H1 (cell line): ENCODE results near the gene RASGEF1B. TPM values are rescaled to one million over a fixed set of nuclear protein-coding genes. Genes with fewer than 3 reads are reported as not detected.

Experiments
- CTCF ChIA-PET: fragments of 300-600 bp; sonication (Branson Sonifier 250); formaldehyde crosslinking; loops from one replicate; lab custom pipeline; 2021; ENCODE audit not compliant: partially characterized antibody; lab: Charles Lee
- POLR2A ChIA-PET: fragments of 300-600 bp; sonication (Branson Sonifier 250); formaldehyde crosslinking; loops from one replicate; lab custom pipeline; 2021; ENCODE audit warnings: inconsistent platforms; ENCODE audit not compliant: partially characterized antibody; lab: Charles Lee
- DNase-seq, 2 experiments: peaks; one replicate each; pipeline versions ENCODE4 v3.0.0 to v3.0.0-alpha.2; 2010 to 2022; ENCODE audit warnings: low spot score in 2 of 2, low read depth in 1 of 2, mixed read lengths in 1 of 2
- FAIRE-seq: peaks from 2 replicates; lab custom pipeline; 2011; peaks lifted over from hg19 to GRCh38; lab: Jason Lieb, UNC
- H2AFZ ChIP-seq: 2 replicates; pipeline ENCODE4 v1.8.1; 2012; ENCODE audit warnings: low read length, inconsistent platforms
- H2AK5ac ChIP-seq: 2 replicates; pipeline ENCODE4 v1.6.1; 2013; ENCODE audit warnings: low read depth, low read length
- H2BK120ac ChIP-seq: replicated peaks from 2 replicates; pipeline ENCODE3; 2013; ENCODE audit warnings: low read depth, low read length, inconsistent platforms
- H2BK12ac ChIP-seq: 2 replicates; pipeline ENCODE4 v1.6.1; 2013; ENCODE audit warnings: low read depth, low read length
- H2BK15ac ChIP-seq: 2 replicates; pipeline ENCODE4 v1.6.1; 2013; ENCODE audit warnings: low read length
- H2BK20ac ChIP-seq: 2 replicates; pipeline ENCODE4 v1.6.1; 2013; ENCODE audit warnings: low read length
- H2BK5ac ChIP-seq: 2 replicates; pipeline ENCODE4 v1.6.1; 2013; ENCODE audit warnings: low read depth, low read length
- H3K14ac ChIP-seq: 2 replicates; pipeline ENCODE4 v1.6.1; 2013; ENCODE audit warnings: inconsistent platforms; ENCODE audit not compliant: insufficient read length
- H3K18ac ChIP-seq: 2 replicates; pipeline ENCODE4 v1.6.1; 2013; ENCODE audit warnings: low read length; ENCODE audit errors: extremely low read depth
- H3K23ac ChIP-seq: 2 replicates; pipeline ENCODE4 v1.6.1; 2013; ENCODE audit warnings: inconsistent platforms; ENCODE audit not compliant: insufficient read length
- H3K23me2 ChIP-seq: 2 replicates; pipeline ENCODE4 v1.6.1; 2013; ENCODE audit warnings: low read depth, low read length
- H3K27ac ChIP-seq: 2 replicates; pipeline ENCODE4 v1.6.1; 2011; ENCODE audit warnings: low read depth, low read length, inconsistent platforms
- H3K27me3 ChIP-seq, 4 experiments: replicated peaks in 1 of 4; 1 replicate in 1 of 4; 2 replicates in 3 of 4; pipeline versions ENCODE4 v1.6.1 to v1.8.1; 2011 to 2013; ENCODE audit warnings: low read length in 3 of 4, mild to moderate bottlenecking in 3 of 4, inconsistent platforms in 2 of 4, mixed read lengths in 2 of 4, moderate library complexity in 1 of 4; ENCODE audit not compliant: control insufficient read depth in 3 of 4, insufficient read depth in 3 of 4; ENCODE audit errors: extremely low read depth in 1 of 4
- H3K36me3 ChIP-seq, 4 experiments: 2 replicates each; pipeline versions ENCODE4 v1.6.1 to v1.8.1; 2011 to 2013; ENCODE audit warnings: mild to moderate bottlenecking in 4 of 4, low read length in 3 of 4, moderate library complexity in 2 of 4, control low read depth in 1 of 4, inconsistent platforms in 1 of 4; ENCODE audit not compliant: insufficient read depth in 4 of 4, control insufficient read depth in 2 of 4
- H3K4ac ChIP-seq: replicated peaks from 2 replicates; pipeline ENCODE3; 2013; ENCODE audit warnings: low read length, low read depth, mixed read lengths, inconsistent platforms; ENCODE audit not compliant: insufficient read length
- H3K4me1 ChIP-seq, 4 experiments: replicated peaks in 1 of 4; 1 replicate in 1 of 4; 2 replicates in 3 of 4; pipeline versions ENCODE4 v1.6.1 to v1.8.1; 2011 to 2013; ENCODE audit warnings: low read length in 3 of 4, inconsistent platforms in 2 of 4, mixed read lengths in 1 of 4; ENCODE audit not compliant: insufficient read depth in 4 of 4, control insufficient read depth in 3 of 4
- H3K4me2 ChIP-seq, 2 experiments: 2 replicates each; pipeline versions ENCODE4 v1.6.1 to v1.8.1; 2011 to 2013; ENCODE audit warnings: low read depth in 2 of 2, low read length in 2 of 2, control low read depth in 1 of 2, inconsistent platforms in 1 of 2, mild to moderate bottlenecking in 1 of 2; ENCODE audit not compliant: insufficient read depth in 1 of 2
- H3K4me3 ChIP-seq, 4 experiments: fragments of 200-600, 300-600 bp in 1 of 4; sonication (generic), shearing (Covaris generic), sonication (Bioruptor Twin) in 1 of 4; 2 replicates each; pipeline versions ENCODE4 v1.5.1 to v1.8.1; 2011 to 2016; ENCODE audit warnings: low read length in 4 of 4, low read depth in 3 of 4, control low read depth in 2 of 4, inconsistent platforms in 2 of 4, mild to moderate bottlenecking in 2 of 4, mixed read lengths in 1 of 4, moderate library complexity in 1 of 4; ENCODE audit not compliant: insufficient read depth in 2 of 4; ENCODE audit errors: extremely low read depth in 1 of 4
- H3K56ac ChIP-seq: replicated peaks from 2 replicates; pipeline ENCODE3; 2013; ENCODE audit warnings: low read depth, mild to moderate bottlenecking, mixed read lengths, low read length, inconsistent platforms; ENCODE audit not compliant: insufficient read length
- H3K79me1 ChIP-seq: 2 replicates; pipeline ENCODE4 v1.6.1; 2013; ENCODE audit warnings: low read depth, low read length, control low read depth
- H3K79me2 ChIP-seq, 2 experiments: 2 replicates each; pipeline versions ENCODE4 v1.6.1 to v1.8.1; 2012 to 2013; ENCODE audit warnings: low read length in 2 of 2, mild to moderate bottlenecking in 2 of 2, inconsistent platforms in 1 of 2; ENCODE audit not compliant: insufficient read depth in 2 of 2, control insufficient read depth in 1 of 2
- H3K9ac ChIP-seq, 4 experiments: replicated peaks in 1 of 4; 1 replicate in 1 of 4; 2 replicates in 3 of 4; pipeline versions ENCODE4 v1.6.1 to v1.8.1; 2011 to 2013; ENCODE audit warnings: low read depth in 3 of 4, low read length in 3 of 4, control low read depth in 2 of 4, mild to moderate bottlenecking in 2 of 4, moderate library complexity in 2 of 4, inconsistent platforms in 1 of 4; ENCODE audit errors: extremely low read depth in 1 of 4
- H3K9me3 ChIP-seq, 2 experiments: 2 replicates each; pipeline versions ENCODE4 v1.6.1 to v1.8.1; 2012 to 2013; ENCODE audit warnings: mild to moderate bottlenecking in 2 of 2, moderate library complexity in 2 of 2, control low read depth in 1 of 2, inconsistent platforms in 1 of 2, low read depth in 1 of 2, low read length in 1 of 2, mixed read lengths in 1 of 2; ENCODE audit not compliant: insufficient read depth in 2 of 2
- H4K20me1 ChIP-seq, 2 experiments: replicated peaks in 1 of 2; 2 replicates each; pipeline versions ENCODE3 to v1.8.1; 2011 to 2013; ENCODE audit warnings: inconsistent platforms in 2 of 2, low read length in 2 of 2, mild to moderate bottlenecking in 1 of 2; ENCODE audit not compliant: insufficient read depth in 2 of 2, control insufficient read depth in 1 of 2
- H4K5ac ChIP-seq: 2 replicates; pipeline ENCODE4 v1.6.1; 2013; ENCODE audit warnings: low read length, low read depth, mixed read lengths, inconsistent platforms; ENCODE audit not compliant: insufficient read length
- H4K8ac ChIP-seq: 2 replicates; pipeline ENCODE4 v1.8.0; 2013; ENCODE audit warnings: mild to moderate bottlenecking, moderate library complexity, low read length, inconsistent platforms; ENCODE audit not compliant: insufficient read depth; ENCODE audit errors: extremely low read depth
- H4K91ac ChIP-seq: replicated peaks from 2 replicates; pipeline ENCODE3; 2013; ENCODE audit warnings: low read length, mixed read lengths, inconsistent platforms; ENCODE audit not compliant: insufficient read length
- ATF3 ChIP-seq: IDR thresholded peaks from 2 replicates; pipeline ENCODE4 v1.6.1; 2011; ENCODE audit warnings: low read depth, mild to moderate bottlenecking, low read length; ENCODE audit not compliant: insufficient read depth
- E2F6 ChIP-seq: IDR thresholded peaks from 2 replicates; pipeline ENCODE4 v1.6.1; 2012; ENCODE audit warnings: inconsistent platforms
- GTF2F1 ChIP-seq: IDR thresholded peaks from 2 replicates; pipeline ENCODE4 v1.6.1; 2012; ENCODE audit warnings: low read depth, low read length, improper control_type of control experiment, borderline replicate concordance
- MAX ChIP-seq: IDR thresholded peaks from 2 replicates; pipeline ENCODE4 v1.6.1; 2012; ENCODE audit warnings: inconsistent platforms
- NANOG ChIP-seq: IDR thresholded peaks from 2 replicates; pipeline ENCODE4 v1.6.1; 2011; ENCODE audit warnings: low read length, low read depth, mild to moderate bottlenecking, inconsistent platforms; ENCODE audit not compliant: insufficient read depth, poor library complexity, severe bottlenecking
- RBBP5 ChIP-seq: IDR thresholded peaks from 2 replicates; pipeline ENCODE4 v1.7.1; 2012; ENCODE audit warnings: low read depth, mild to moderate bottlenecking, inconsistent platforms, low read length, moderate library complexity, borderline replicate concordance
- RNF2 ChIP-seq: fragments of 200-900, 300-1000 bp; sonication (generic); IDR thresholded peaks from 2 replicates; pipeline ENCODE4 v1.7.1; 2016; ENCODE audit warnings: borderline replicate concordance, low read depth, mild to moderate bottlenecking, antibody characterized with exemption, low read length; ENCODE audit not compliant: poor library complexity, severe bottlenecking; ENCODE audit errors: missing control alignments
- SP2 ChIP-seq: IDR thresholded peaks from 2 replicates; pipeline ENCODE4 v1.6.1; 2012; ENCODE audit warnings: mild to moderate bottlenecking, low read length, inconsistent platforms
- TEAD4 ChIP-seq: IDR thresholded peaks from 2 replicates; pipeline ENCODE4 v1.6.1; 2012; ENCODE audit warnings: low read depth, low read length, inconsistent platforms, mixed read lengths
- WGBS, 2 experiments: shearing (Covaris generic) in 1 of 2; methylation state at CpG; one replicate each; pipeline versions ENCODE4 v1.1.6 to v1.1.7; 2013 to 2015; ENCODE audit warnings: low lambda C conversion rate in 2 of 2, mixed read lengths in 2 of 2, inconsistent platforms in 1 of 2, low coverage in 1 of 2, missing lambda C conversion rate in 1 of 2; ENCODE audit not compliant: insufficient replicate concordance in 2 of 2, insufficient coverage in 1 of 2, insufficient read length in 1 of 2; ENCODE audit errors: extremely low coverage in 1 of 2, missing lambda C conversion rate in 1 of 2; 5-methylcytosine and 5-hydroxymethylcytosine counted together
- polyA plus RNA-seq, 7 experiments: library from polyadenylated mRNA; depleted of rRNA in 3 of 7; stranded (reverse) in 5 of 7; unstranded in 2 of 7; fragments of >200 nt in 5 of 7; fragments of 200-250 nt in 2 of 7; gene quantifications; 1 replicate in 5 of 7; 2 replicates in 1 of 7; 4 replicates in 1 of 7; pipeline versions ENCODE4 v1.2.1 to v1.2.3, GENCODE V29; 2011 to 2013; ENCODE audit warnings: missing spikeins in 2 of 7, mixed read lengths in 2 of 7
- total RNA-seq: library from RNA; stranded (reverse); fragmentation: NEBNext Ultra II Directional; extraction: Animal tissue kit (Norgen Biotek cat#: 25700); gene quantifications from 2 replicates; pipeline ENCODE4 v1.2.1, GENCODE V29; 2021

The RASGEF1B gene
- total and polyA plus RNA-seq, 2 of the 8 experiments (the other 6 are each of a cell fraction or from before 2014, with no cell fraction given) = 1.6 to 4.7 TPM

GRCh38 chr4:81424816-81425755 lies 46.6 kb downstream of the RASGEF1B start:
- no peak overlapping the region for H4K5ac ChIP-seq
- H3K14ac ChIP-seq = no peak overlapping the region
- no peak for FAIRE-seq
- no peak overlapping the region for H2BK20ac ChIP-seq
- H3K56ac ChIP-seq = no peak overlapping the region
- no peak overlapping the region for H4K8ac ChIP-seq
- H3K4me3 ChIP-seq = no peak overlapping the region
- H3K9ac ChIP-seq = no peak overlapping the region
- H3K18ac ChIP-seq = no peak overlapping the region
- no peak overlapping the region for H2BK5ac ChIP-seq
- no peak overlapping the region for H4K91ac ChIP-seq
- H3K79me1 ChIP-seq = no peaks in the 10 kb centered on the region
- H3K4ac ChIP-seq = no peak overlapping the region
- H3K23ac ChIP-seq = no peak overlapping the region
- no peaks in the 10 kb centered on the region for H4K20me1 ChIP-seq
- 78% methylated on average over 5 of the region's 5 CpGs; no CpG with 5 or more reads in 1 of the 2 experiments for WGBS, 2 experiments
- no peaks in the 10 kb centered on the region for H3K23me2 ChIP-seq
- no peaks in the 10 kb centered on the region for H3K27me3 ChIP-seq
- no peak for DNase-seq
- CTCF ChIA-PET = interaction anchor here (1.1 to 2.9 kb wide), 3 partner anchors 13 to 494 kb away, joined by 4 to 16 read pairs (median 5); no protein-coding TSS in a partner anchor
- POLR2A ChIA-PET = no interaction called here
- no peak overlapping the region for H2BK12ac ChIP-seq
- no peaks in the 10 kb centered on the region for H3K36me3 ChIP-seq
- H2BK15ac ChIP-seq = no peak overlapping the region
- H3K4me2 ChIP-seq = no peak overlapping the region
- H2AFZ ChIP-seq = no peak overlapping the region
- no peaks in the 10 kb centered on the region for H3K79me2 ChIP-seq
- H2AK5ac ChIP-seq = no peak overlapping the region
- no peak overlapping the region for H3K27ac ChIP-seq
- no peak overlapping the region for H2BK120ac ChIP-seq
- peaks cover 4 to 14% (median 11%) of the 10 kb centered on the region in 4 experiments for H3K4me1 ChIP-seq
- peaks cover 0 to 3% of the 10 kb centered on the region in 2 experiments; a peak in 1 of 4 replicates for H3K9me3 ChIP-seq
- TF ChIP-seq SP2 (no peak), MAX (no peak), RBBP5 (no peak), TEAD4 (no peak), NANOG (no peak), ATF3 (no peak), RNF2 (no peak), E2F6 (no peak), GTF2F1 (no peak)
